ENCODE data around the gene COL28A1.

Gene COL28A1

DNA sequence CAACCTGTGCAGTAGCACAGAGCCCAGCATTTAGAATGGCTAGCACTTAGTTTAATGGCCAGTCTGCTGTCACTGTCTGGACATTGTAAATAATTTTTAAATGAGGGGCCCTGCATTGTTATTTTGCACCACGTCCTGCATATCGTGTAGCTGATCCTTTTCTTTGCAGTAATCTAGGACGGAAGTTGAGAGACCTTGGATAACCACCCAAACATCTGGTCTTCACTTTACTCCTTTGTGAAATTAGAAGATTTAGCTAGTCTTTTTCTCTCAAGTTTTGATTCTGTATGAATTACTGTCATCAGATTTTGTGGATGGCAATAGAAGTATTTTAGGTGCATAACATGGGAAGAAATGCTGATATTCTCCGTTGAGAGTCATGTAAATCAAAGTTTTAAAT, 32.9 kb upstream of the COL28A1 start:
- in situ Hi-C loops (cut with MboI; ENCODE audit: low pct_unique_long_range_greater_than_20kb, low sequenced_read_pairs, unreplicated experiment): loop anchor here (10.0 kb wide), 1 partner anchor 314 kb away; no protein-coding TSS in a partner anchor
- DNase-seq (ENCODE audit: low spot score): no peak
- no peak for TF ChIP-seq CTCF (IDR thresholded peaks at IDR 0.05; ENCODE audit: extremely low read depth, insufficient read depth, missing control alignments)

- peak; percentile 37 for DNase-seq (ENCODE audit: low spot score)
- in situ Hi-C loops (cut with MboI; ENCODE audit: low pct_unique_long_range_greater_than_20kb, low sequenced_read_pairs, unreplicated experiment): loop anchor here (10.0 kb wide), 1 partner anchor 313 kb away; no protein-coding TSS in a partner anchor
- no peak for TF ChIP-seq CTCF (IDR thresholded peaks at IDR 0.05; ENCODE audit: extremely low read depth, insufficient read depth, missing control alignments)
Measured at GRCh38 chr7:7567898-7568531, 32.3 kb upstream of the COL28A1 start.

- in situ Hi-C loops (cut with MboI; ENCODE audit: low pct_unique_long_range_greater_than_20kb, low sequenced_read_pairs, unreplicated experiment): loop anchor here (10.0 kb wide), 1 partner anchor 312 kb away; no protein-coding TSS in a partner anchor
- DNase-seq (ENCODE audit: low spot score): peak; percentile 97
- no peak for TF ChIP-seq CTCF (IDR thresholded peaks at IDR 0.05; ENCODE audit: extremely low read depth, insufficient read depth, missing control alignments)
Measured at GRCh38 chr7:7566651-7567611, 31.3 kb upstream of the COL28A1 start, which contains the start of gene MIOS. MIOS (plus strand) TSS chr7:7566884; CDS start chr7:7572476, 5,592 bp downstream.

- TF ChIP-seq CTCF (IDR thresholded peaks at IDR 0.05; ENCODE audit: extremely low read depth, insufficient read depth, missing control alignments): no peak
- in situ Hi-C loops (cut with MboI; ENCODE audit: low pct_unique_long_range_greater_than_20kb, low sequenced_read_pairs, unreplicated experiment): loop anchor here (10.0 kb wide), 1 partner anchor 311 kb away; no protein-coding TSS in a partner anchor
- DNase-seq (ENCODE audit: low spot score): peak; percentile 5
Measured at GRCh38 chr7:7565746-7566650, 30.3 kb upstream of the COL28A1 start.

DNA sequence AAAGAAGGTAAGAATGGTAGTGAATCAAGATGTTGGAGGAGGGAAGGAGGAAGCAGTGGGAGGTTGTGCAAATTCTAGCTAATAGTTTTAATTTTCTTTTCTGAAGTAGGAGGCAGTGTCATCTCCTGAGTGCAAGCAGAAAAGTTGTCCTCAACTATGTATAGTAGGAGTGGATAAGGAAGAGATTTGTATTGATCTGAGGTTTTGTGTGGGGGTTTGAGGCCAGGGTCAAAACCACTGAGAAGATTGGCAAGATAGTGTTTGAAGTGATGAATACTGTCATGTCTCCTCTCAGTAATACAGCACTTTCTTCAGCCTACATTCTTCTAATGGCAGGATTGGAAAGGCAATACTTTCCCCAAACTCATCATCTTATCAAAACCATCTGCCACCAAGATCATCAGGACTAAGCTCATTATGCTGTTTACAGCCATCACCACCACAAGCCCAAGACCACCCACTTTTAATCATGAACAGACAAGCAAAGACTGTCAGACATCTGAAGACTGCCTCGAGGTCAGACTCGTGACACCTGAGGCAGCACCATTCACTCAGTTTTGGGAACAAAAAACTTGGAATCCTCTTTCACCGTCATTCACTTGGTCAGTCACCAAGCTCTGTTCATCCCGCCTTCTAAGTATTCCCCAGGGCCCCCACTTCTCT, 29.5 kb upstream of the COL28A1 start:
- in situ Hi-C loops (cut with MboI; ENCODE audit: low pct_unique_long_range_greater_than_20kb, low sequenced_read_pairs, unreplicated experiment): loop anchor here (10.0 kb wide), 1 partner anchor 310 kb away; no protein-coding TSS in a partner anchor
- DNase-seq (ENCODE audit: low spot score): peak; percentile 22
- no peak for TF ChIP-seq CTCF (IDR thresholded peaks at IDR 0.05; ENCODE audit: extremely low read depth, insufficient read depth, missing control alignments)

Data from GM13977 (cell line).